NCI-H446 (cell line): ENCODE measurements around the gene MAT2A.
"Not testable (repeated sequence)": the region's sequence is repeated elsewhere in the genome, so short reads cannot be mapped to it uniquely, and the experiment has no call there.

ENCODE experiments used
- DNase-seq, 2 experiments: peaks; one replicate each; lab custom pipeline; 2025; lab: John Stamatoyannopoulos, UW

Gene MAT2A

DNA sequence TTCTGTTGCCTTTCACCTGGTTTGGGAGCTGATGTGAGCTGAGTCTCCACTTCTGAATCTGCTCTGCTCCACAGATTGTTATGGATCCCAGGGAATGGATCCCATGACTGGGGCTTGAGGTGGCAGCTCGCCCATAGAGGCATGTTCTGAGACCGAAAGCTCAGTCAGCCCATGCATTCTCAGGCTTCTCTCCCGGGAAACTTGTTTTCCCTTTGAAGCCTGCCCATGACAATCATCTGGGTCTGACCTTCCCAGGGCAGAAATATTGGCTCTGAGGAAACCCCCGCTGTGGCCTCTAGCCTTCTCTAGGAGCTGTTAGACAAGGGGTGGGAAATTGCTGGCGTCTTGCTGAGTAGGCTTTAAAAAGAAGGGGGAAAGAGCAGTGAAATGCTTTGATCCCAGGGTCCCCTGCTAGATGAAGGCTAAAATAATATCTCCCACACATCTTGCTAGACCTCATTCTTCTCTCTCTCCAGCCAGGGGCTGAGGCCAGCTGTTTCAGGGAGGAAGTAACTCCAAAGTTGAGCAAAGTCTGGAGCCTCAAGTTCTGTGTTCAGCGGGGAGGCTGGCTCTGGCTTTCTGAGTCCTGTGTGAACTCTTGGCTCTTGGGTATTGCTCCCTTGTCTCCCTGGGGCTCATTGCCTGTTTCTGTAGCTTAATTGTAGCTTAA lies 40.4 kb downstream of the MAT2A start:
- no peak for DNase-seq

DNA sequence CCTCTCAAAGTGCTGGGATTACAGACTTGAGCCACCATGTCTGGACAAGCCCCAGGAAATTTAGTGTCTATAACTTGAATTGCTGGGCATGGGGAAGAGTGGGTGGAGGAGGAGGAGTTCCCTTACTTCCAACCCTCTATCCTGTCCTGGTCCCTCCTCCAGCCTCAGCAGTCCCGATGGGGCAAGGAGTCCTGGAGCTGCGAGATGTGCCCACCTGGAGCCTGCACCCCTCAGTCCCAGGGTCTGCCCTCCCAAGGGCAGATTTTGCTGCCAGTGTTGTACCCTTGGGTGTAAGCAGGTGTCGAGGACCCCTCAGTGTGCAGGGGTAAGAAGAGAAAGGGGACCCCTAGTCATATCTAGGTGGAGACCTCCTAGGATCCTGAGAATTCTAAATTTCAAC lies 41.2 kb downstream of the MAT2A start:
- DNase-seq, result no peak

GRCh38 chr2:85582492-85582891 lies 43.5 kb downstream of the MAT2A start:
- no peak for DNase-seq

DNA sequence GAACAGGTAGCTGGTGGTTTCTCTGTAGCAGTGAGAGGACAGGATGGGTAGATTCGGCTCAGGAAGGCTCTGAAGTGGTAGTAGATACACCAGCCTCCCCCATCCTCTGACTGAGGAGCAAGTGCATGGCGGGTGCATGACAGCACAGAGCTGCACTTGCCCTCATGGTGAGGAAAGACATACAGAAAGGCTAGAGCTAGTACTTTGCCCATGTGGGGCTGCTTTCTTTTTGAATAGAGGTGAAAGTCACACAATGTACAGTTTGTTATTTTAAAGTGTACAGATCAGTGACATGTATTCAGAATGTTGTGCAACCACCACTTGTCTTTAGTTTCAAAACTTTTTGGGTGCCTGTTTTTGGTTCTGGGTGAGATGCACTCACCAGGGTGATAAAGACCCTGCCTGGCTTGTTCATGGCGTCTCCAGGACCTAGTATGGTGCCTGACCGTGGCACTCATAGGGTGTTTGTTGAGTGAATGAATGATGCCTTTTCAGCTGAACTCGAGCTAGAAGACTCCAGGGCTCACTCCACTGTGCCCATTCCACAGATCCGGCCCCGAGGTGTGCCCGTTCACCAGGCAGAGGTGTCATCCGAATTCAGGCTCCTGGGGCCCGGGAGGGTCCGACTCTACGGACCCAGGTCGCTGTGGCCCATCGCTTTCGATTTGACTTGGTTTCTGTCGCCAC lies 44.8 kb downstream of the MAT2A start:
- no peak for DNase-seq

DNA sequence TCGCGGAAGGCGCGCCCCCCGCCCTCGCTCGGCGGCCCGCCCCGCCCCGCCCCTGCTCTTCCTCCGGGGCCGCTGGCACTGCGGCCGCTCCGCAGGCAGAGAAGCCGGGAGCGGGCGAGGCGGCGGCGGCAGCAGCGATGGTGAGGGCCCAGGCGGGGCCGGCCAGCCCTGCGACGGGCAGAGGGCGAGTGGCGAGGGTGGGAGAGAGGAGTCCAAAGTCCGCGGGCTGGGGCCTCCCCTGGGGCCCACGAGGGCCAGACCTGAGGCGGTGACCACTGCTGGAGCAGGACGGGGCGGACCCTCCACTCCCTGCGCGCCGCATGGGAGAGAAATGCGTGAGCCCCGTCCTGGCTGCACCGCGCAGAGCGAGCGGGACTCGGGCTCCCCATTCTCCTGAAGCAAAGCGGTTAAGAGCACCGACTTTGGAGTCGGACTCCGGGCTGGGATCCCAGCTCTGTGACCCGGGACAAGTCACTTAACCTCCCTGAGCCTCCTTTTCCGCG lies 45.4 kb downstream of the MAT2A start, which contains the start of gene VAMP5:
Gene VAMP5, plus strand, starts transcription at position 78 of the 503 bp plus-strand sequence. Its CDS starts 60 bp downstream, at position 138.
- no peak for DNase-seq

DNA sequence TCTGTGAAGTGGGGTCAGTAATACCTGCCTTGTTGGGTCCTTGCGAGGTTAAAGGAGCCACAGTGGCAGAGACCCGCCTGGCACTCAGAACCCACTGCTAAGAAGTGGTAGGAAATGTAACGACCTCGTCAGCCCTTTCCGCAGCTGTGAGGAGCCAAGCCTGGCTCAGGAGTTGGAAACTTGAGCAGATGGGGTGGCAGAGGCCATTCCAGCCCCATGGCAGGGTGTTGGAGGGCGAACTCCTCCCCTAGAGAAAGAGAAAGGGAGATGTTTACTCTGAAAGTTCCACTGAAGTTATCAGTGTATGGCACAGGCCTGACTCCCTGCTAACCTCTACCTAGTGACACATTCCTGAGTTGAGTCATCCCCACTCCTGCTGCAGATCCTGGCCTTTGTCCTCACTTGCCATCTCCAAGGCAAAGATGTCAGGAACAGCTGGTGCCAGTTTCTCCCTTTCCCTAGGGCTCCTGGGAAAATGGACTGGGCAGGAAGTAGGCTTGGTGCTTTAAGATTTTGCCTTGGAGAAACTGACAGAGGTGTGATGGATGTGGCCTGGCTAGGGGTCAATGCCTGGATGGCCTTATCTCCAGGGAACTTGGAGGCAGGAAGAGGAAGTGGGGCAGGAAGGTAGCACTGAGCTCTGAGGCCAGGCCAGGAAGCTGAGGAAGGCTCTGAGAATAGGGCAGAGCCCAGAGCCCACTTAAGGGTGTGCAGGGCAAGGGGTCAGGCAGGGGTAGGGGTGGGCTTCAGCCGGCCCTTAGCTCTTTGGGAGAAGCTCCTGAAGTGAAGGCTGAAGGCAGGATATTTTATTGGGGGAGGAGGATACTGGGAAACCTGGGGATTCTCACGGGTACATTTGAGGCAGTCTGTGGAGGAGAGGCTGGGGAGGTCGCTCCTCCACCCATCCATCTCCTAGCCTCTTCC lies 46.2 kb downstream of the MAT2A start:
- no peak for DNase-seq

GRCh38 chr2:85585781-85586105 lies 46.8 kb downstream of the MAT2A start:
- no peak for DNase-seq

GRCh38 chr2:85588236-85588635 lies 49.3 kb downstream of the MAT2A start:
- no peak for DNase-seq

- DNase-seq, result no peak
Observed at GRCh38 chr2:85588645-85589044, 49.7 kb downstream of the MAT2A start.

DNA sequence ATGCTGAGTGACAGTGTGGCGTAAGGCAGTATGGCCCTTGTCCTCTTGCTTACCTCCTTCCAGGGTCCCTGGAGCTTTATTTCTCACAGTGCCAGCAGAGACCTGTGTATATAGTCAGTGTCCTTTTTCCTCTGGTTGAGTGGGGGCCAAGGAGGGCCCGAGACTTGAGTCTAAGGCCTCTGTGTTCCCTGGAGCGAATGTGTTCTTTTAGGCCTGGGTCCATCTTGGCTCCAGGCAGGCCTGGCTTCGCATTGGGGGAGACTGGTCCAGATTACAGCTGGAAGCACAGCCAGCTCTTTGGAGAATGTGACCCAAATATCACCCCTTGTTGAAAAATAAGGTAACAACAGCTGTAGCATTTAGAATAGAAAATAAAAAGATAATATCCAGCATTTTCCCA lies 50.2 kb downstream of the MAT2A start:
- no peak for DNase-seq

- DNase-seq, result no peak
Observed at GRCh38 chr2:85589982-85590791, 51.2 kb downstream of the MAT2A start.

- DNase-seq, result no peak
Observed at GRCh38 chr2:85590950-85591349, 52.0 kb downstream of the MAT2A start.

GRCh38 chr2:85591563-85591962 lies 52.6 kb downstream of the MAT2A start:
- DNase-seq, result no peak

DNA sequence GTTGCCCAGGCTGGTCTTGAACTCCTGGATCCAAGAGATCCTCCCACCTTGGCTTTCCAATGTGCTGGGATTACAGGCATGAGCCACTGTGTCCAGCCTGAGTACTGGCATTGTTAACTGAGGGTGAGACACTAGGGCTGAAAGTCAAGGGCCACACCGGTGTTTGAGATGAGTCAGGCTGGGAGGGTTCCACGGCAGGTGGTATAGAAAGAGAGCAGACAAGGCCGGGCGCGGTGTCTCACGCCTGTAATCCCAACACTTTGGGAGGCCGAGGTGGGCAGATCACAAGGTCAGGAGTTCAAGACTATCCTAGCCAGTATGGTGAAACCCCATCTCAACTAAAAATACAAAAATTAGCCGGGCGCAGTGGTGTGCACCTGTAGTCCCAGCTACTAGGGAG lies 53.3 kb downstream of the MAT2A start:
- not testable (repeated sequence) for DNase-seq

DNA sequence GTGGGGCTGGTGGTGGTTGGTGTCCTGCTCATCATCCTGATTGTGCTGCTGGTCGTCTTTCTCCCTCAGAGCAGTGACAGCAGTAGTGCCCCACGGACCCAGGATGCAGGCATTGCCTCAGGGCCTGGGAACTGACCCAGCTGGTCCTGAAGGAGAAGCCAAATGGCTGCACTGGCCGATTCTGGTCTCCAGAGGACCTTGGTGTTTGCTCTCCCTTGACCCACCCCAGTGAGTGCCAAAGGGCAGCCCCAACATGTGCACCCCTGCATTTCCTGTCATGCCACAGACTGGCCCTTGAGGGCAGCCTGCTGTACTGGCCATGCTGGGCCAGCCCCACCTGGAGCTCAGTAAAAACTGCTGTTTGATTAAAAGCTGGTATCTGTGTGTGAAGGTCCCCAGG lies 54.1 kb downstream of the MAT2A start:
- DNase-seq, result no peak
